Activated CD4-positive, alpha-beta T cell treated with anti-CD3 and anti-CD28 coated beads, Interleukin-2, amount 50 U/mL, for 4 hours (primary cell): Measurements from ENCODE around the gene STX16.

Source experiments
- DNase-seq, 2 experiments: peaks; one replicate each; pipeline ENCODE4 v3.0.0-alpha.2; 2020

The STX16 gene

GRCh38 chr20:58699623-58700107 lies 48.6 kb downstream of the STX16 start:
- no peak for DNase-seq

GRCh38 chr20:58700121-58700821 lies 49.2 kb downstream of the STX16 start:
- no peak for DNase-seq

- DNase-seq = no peak
These were observed 49.7 kb downstream of the STX16 start for GRCh38 chr20:58700823-58701222.

- DNase-seq = no peak
These were observed 50.5 kb downstream of the STX16 start for GRCh38 chr20:58701431-58702160.

GRCh38 chr20:58702161-58702510 lies 51.1 kb downstream of the STX16 start:
- DNase-seq = no peak

GRCh38 chr20:58702859-58703648 lies 52.0 kb downstream of the STX16 start:
- no peak for DNase-seq

- no peak for DNase-seq
These were observed 52.8 kb downstream of the STX16 start for GRCh38 chr20:58703765-58704371.

GRCh38 chr20:58705208-58705926 lies 54.3 kb downstream of the STX16 start:
- no peak for DNase-seq

- no peak for DNase-seq
These were observed 55.2 kb downstream of the STX16 start for GRCh38 chr20:58706150-58706892.

- no peak for DNase-seq
These were observed 56.0 kb downstream of the STX16 start for GRCh38 chr20:58706975-58707681.

- DNase-seq = no peak
These were observed 56.7 kb downstream of the STX16 start for GRCh38 chr20:58707770-58708169.

- no peak for DNase-seq
These were observed 57.3 kb downstream of the STX16 start for GRCh38 chr20:58708246-58708931.

- no peak for DNase-seq
These were observed 58.1 kb downstream of the STX16 start for GRCh38 chr20:58709013-58709702.

GRCh38 chr20:58709703-58710039 lies 58.6 kb downstream of the STX16 start:
- no peak for DNase-seq

GRCh38 chr20:58710481-58711265 lies 59.6 kb downstream of the STX16 start:
- DNase-seq = no peak

- no peak for DNase-seq
These were observed 60.4 kb downstream of the STX16 start for GRCh38 chr20:58711266-58712051.

GRCh38 chr20:58712151-58712791 lies 61.2 kb downstream of the STX16 start:
- DNase-seq = no peak
